Spleen (tissue), 11 donors: ENCODE measurements around the gene SHBG. TPM values are rescaled to one million over a fixed set of nuclear protein-coding genes. Genes with fewer than 3 reads are reported as not detected.
"Not testable (repeated sequence)": the region's sequence is repeated elsewhere in the genome, so short reads cannot be mapped to it uniquely, and the experiment has no call there.

ENCODE experiments used
- DNase-seq: peaks from one replicate; pipeline ENCODE4 v3.0.0-alpha.2; 2020
- H3K27ac ChIP-seq, 8 donors: fragments of 200-600 bp; sonication (generic) in 7 of 8; 1 replicate in 4 of 8; 2 replicates in 4 of 8; pipeline versions ENCODE4 v1.5.0 to v1.8.0; 2016 to 2021; ENCODE audit warnings: inconsistent platforms in 4 of 8, mild to moderate bottlenecking in 4 of 8, moderate library complexity in 1 of 8
- H3K27me3 ChIP-seq, 7 donors: fragments of 200-600 bp; sonication (generic) in 6 of 7; replicated peaks in 1 of 7; 1 replicate in 4 of 7; 2 replicates in 3 of 7; pipeline versions ENCODE4 v1.5.0 to v1.8.0; 2016 to 2021; ENCODE audit warnings: inconsistent platforms in 3 of 7, mild to moderate bottlenecking in 1 of 7
- H3K36me3 ChIP-seq, 6 donors: fragments of 200-600 bp; sonication (generic) in 5 of 6; 1 replicate in 4 of 6; 2 replicates in 2 of 6; pipeline versions ENCODE4 v1.5.0 to v1.8.0; 2016 to 2021; ENCODE audit warnings: inconsistent platforms in 2 of 6
- H3K4me1 ChIP-seq, 6 donors: fragments of 200-600 bp; sonication (generic) in 5 of 6; 1 replicate in 3 of 6; 2 replicates in 3 of 6; pipeline versions ENCODE4 v1.5.0 to v1.8.0; 2016 to 2021; ENCODE audit warnings: inconsistent platforms in 3 of 6
- H3K4me3 ChIP-seq, 8 donors: fragments of 200-600 bp; sonication (generic) in 7 of 8; 1 replicate in 4 of 8; 2 replicates in 4 of 8; pipeline versions ENCODE4 v1.5.0 to v1.8.0; 2016 to 2021; ENCODE audit warnings: inconsistent platforms in 4 of 8, mild to moderate bottlenecking in 4 of 8, moderate library complexity in 2 of 8
- H3K9me3 ChIP-seq, 8 donors: fragments of 200-600 bp; sonication (generic) in 7 of 8; 1 replicate in 4 of 8; 2 replicates in 4 of 8; pipeline versions ENCODE4 v1.5.0 to v1.8.0; 2016 to 2021; ENCODE audit warnings: inconsistent platforms in 4 of 8
- POLR2A ChIP-seq, 3 donors: fragments of 450-650 bp; IDR thresholded peaks; one replicate each; pipeline ENCODE4 v1.5.1; 2017; ENCODE audit warnings: antibody characterized with exemption in 3 of 3, mild to moderate bottlenecking in 1 of 3
- POLR2AphosphoS5 ChIP-seq, 3 donors: sonication (generic); formaldehyde crosslinking; IDR thresholded peaks; one replicate each; pipeline ENCODE4 v1.5.1; 2017; ENCODE audit warnings: antibody characterized with exemption in 3 of 3
- WGBS, 5 donors: extraction: QIAGEN DNeasy Blood & Tissue Kit in 3 of 5; methylation state at CpG; one replicate each; pipeline versions ENCODE4 v1.1.5 to v1.1.7; 2013 to 2018; 5-methylcytosine and 5-hydroxymethylcytosine counted together
- intact Hi-C: fragments of 100-400 bp; cut with DNase I; formaldehyde crosslinking; loops from one replicate; pipeline ENCODE4 v1.15.0; 2023; ENCODE audit warnings: low total_unique reads
- polyA plus RNA-seq, 3 donors: library from polyadenylated mRNA; stranded (reverse); fragments of 200-250 nt; gene quantifications; one replicate each; pipeline ENCODE4 v1.2.1, GENCODE V29; 2013
- total RNA-seq, 7 donors: library from RNA; depleted of rRNA in 3 of 7; stranded (reverse); fragments of >200 nt in 3 of 7; fragmentation: NEBNext Ultra II Directional in 4 of 7; extraction: Animal tissue kit (Norgen Biotek cat#: 25700) in 4 of 7; gene quantifications; one replicate each; pipeline versions ENCODE4 v1.1.0 to v1.2.1, GENCODE V29; 2016 to 2021
- TF ChIP-seq, protein P1 (sequence below), 11 experiments: fragments of 200-600 bp in 7 of 11; fragments of 450-650 bp in 4 of 11; sonication (generic) in 4 of 11; IDR thresholded peaks in 8 of 11; conservative IDR thresholded peaks in 3 of 11; 1 replicate in 7 of 11; 2 replicates in 4 of 11; pipeline versions ENCODE4 v1.4.0 to v1.8.0; 2016 to 2021; ENCODE audit warnings: antibody characterized with exemption in 11 of 11, inconsistent platforms in 4 of 11, mild to moderate bottlenecking in 1 of 11
- donor health status: healthy with polysubstance abuse.
- donor health status: DM: no; HTN: no; CAD: no; lungs with moderate emphysema.
- donor health status: DM: no; HTN: no; CAD: no.
- donor health status: Bipolar disorder and iron deficiency.
- donor health status: healthy.
- donor health status: DM: no; HTN: no; CAD: no.
- donor health status: DM: yes; HTN: yes; CAD: no.

SHBG gene
- total and polyA plus RNA-seq, 10 donors, result 0.27 to 1.9 (median 0.53) TPM; not detected in 2

DNA sequence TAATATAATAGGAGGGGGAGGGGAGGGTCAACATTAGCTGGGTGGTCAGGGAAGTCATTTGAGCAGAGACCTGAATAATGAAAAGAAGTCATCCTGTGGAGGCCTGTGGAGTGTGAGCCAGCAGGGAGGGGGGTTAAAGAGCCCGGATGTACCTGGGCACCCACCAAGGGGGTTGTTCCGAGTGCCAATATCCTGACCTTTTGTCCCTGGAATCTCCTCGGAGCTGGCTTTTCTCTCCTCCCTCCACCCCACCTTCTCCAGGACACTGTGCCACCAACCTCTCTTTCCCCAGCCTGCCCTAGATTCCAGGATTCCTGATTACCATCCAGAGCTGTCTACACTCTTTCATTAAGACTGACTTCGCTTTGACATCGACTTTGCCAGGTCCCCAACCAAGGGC lies 6.2 kb downstream of the SHBG start:
- Histone ChIP-seq H3K9me3 (no peaks in the 10 kb centered on the region), H3K36me3 (no peaks in the 10 kb centered on the region), H3K27me3 (peaks cover 0 to 9% (median 0%) of the 10 kb centered on the region in 7 donors), H3K27ac (no peak overlapping the region), H3K4me3 (no peak overlapping the region), H3K4me1 (peaks cover 0 to 7% (median 0%) of the 10 kb centered on the region in 6 donors)
- 69 to 83% (median 73%) methylated on average over 5 of the region's 5 CpGs for WGBS, 5 donors
- TF ChIP-seq, protein P1, sequence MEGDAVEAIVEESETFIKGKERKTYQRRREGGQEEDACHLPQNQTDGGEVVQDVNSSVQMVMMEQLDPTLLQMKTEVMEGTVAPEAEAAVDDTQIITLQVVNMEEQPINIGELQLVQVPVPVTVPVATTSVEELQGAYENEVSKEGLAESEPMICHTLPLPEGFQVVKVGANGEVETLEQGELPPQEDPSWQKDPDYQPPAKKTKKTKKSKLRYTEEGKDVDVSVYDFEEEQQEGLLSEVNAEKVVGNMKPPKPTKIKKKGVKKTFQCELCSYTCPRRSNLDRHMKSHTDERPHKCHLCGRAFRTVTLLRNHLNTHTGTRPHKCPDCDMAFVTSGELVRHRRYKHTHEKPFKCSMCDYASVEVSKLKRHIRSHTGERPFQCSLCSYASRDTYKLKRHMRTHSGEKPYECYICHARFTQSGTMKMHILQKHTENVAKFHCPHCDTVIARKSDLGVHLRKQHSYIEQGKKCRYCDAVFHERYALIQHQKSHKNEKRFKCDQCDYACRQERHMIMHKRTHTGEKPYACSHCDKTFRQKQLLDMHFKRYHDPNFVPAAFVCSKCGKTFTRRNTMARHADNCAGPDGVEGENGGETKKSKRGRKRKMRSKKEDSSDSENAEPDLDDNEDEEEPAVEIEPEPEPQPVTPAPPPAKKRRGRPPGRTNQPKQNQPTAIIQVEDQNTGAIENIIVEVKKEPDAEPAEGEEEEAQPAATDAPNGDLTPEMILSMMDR (IDR thresholded peaks at IDR 0.05 in 8 of 11, conservative IDR thresholded peaks at IDR 0.05 in 3 of 11), result no peak
- TF ChIP-seq POLR2A (IDR thresholded peaks at IDR 0.05), result no peak
- TF ChIP-seq POLR2AphosphoS5 (IDR thresholded peaks at IDR 0.05), result no peak
- DNase-seq, result no peak
- intact Hi-C loops, result no loop called here

DNA sequence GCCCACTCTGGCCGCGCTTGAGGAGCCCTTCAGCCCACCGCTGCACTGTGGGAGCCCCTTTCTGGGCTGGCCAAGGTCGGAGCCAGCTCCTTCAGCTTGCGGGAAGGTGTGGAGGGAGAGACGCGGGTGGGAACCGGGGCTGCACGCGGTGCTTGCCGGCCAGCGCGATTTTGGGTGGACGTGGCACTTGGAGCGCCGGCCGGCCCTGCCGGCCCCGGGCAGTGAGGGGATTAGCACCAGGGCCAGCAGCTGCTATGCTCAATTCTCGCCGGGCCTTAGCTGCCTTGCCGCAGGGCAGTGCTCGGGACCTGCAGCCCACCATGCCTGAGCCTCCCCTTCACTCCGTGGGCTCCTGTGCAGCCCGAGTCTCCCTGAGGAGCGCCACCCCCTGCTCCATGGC lies 10.8 kb downstream of the SHBG start:
- no peak for DNase-seq
- no peaks in the 10 kb centered on the region for H3K9me3 ChIP-seq
- peaks cover 0 to 10% (median 0%) of the 10 kb centered on the region in 6 donors for H3K4me1 ChIP-seq
- H3K4me3 ChIP-seq, result no peak overlapping the region
- no peak overlapping the region for H3K27ac ChIP-seq
- H3K27me3 ChIP-seq, result peaks cover 0 to 12% (median 0%) of the 10 kb centered on the region in 7 donors
- intact Hi-C loops, result no loop called here
- 80 to 98% (median 95%) methylated on average over 3 to 26 of the region's 26 CpGs for WGBS, 5 donors
- TF ChIP-seq, protein P1 (IDR thresholded peaks at IDR 0.05 in 8 of 11, conservative IDR thresholded peaks at IDR 0.05 in 3 of 11), result no peak
- no peak for TF ChIP-seq POLR2AphosphoS5 (IDR thresholded peaks at IDR 0.05)
- no peak for TF ChIP-seq POLR2A (IDR thresholded peaks at IDR 0.05)
- H3K36me3 ChIP-seq, result no peaks in the 10 kb centered on the region

DNA sequence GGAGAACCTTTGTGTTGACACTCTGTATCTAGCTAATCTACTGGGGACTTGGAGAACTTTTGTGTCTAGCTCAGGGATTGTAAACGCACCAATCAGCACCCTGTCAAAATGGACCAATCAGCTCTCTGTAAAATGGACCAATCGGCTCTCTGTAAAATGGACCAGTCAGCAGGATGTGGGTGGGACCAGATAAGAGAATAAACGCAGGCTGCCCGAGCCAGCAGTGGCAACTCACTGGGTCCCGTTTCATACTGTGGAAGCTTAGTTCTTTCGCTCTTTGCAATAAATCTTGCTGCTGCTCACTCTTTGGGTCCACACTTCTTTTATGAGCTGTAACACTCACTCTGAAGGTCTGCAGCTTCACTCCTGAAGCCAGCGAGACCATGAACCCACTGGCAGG lies 11.7 kb downstream of the SHBG start:
- H3K4me3 ChIP-seq, H3K36me3 ChIP-seq, H3K4me1 ChIP-seq, H3K27ac ChIP-seq, intact Hi-C loops, DNase-seq, H3K9me3 ChIP-seq: not testable (repeated sequence)
- H3K27me3 ChIP-seq, result peaks cover 0 to 12% (median 0%) of the 10 kb centered on the region in 7 donors
- WGBS, 5 donors, result 56 to 63% (median 60%) methylated on average over 7 of the region's 7 CpGs

DNA sequence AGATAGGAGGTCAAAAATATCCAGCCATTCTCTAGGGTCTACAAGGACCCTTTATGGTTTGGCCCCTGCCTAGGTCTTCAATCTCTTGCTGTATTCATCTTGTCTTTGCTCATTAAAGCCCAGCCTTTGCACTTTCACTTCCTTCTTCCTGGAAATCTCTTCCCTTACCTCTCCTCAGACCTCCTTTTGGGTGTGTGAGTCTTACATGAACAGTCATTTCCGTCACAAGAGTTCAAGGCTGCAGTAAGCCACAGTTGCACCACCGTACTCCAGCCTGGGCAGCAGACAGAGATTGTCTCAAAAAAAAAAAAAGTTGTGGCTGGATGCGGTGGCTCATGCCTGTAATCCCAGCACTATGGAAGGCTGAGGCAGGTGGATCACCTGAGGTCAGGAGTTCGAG lies 14.8 kb downstream of the SHBG start:
- H3K4me3 ChIP-seq, result no peak overlapping the region
- TF ChIP-seq POLR2AphosphoS5 (IDR thresholded peaks at IDR 0.05) (no peak), POLR2A (IDR thresholded peaks at IDR 0.05) (no peak)
- TF ChIP-seq, protein P1 (IDR thresholded peaks at IDR 0.05 in 8 of 11, conservative IDR thresholded peaks at IDR 0.05 in 3 of 11), result no peak
- peaks cover 0 to 12% (median 0%) of the 10 kb centered on the region in 6 donors for H3K4me1 ChIP-seq
- intact Hi-C loops, result no loop called here
- WGBS, 5 donors, result 59 to 70% (median 65%) methylated on average over 4 of the region's 4 CpGs
- DNase-seq, result no peak
- no peaks in the 10 kb centered on the region for H3K36me3 ChIP-seq
- peaks cover 0 to 40% (median 6%) of the 10 kb centered on the region in 7 donors for H3K27me3 ChIP-seq
- H3K27ac ChIP-seq, result peak overlapping the region in 1 of 8 donors; percentile 26
- H3K9me3 ChIP-seq, result no peaks in the 10 kb centered on the region

DNA sequence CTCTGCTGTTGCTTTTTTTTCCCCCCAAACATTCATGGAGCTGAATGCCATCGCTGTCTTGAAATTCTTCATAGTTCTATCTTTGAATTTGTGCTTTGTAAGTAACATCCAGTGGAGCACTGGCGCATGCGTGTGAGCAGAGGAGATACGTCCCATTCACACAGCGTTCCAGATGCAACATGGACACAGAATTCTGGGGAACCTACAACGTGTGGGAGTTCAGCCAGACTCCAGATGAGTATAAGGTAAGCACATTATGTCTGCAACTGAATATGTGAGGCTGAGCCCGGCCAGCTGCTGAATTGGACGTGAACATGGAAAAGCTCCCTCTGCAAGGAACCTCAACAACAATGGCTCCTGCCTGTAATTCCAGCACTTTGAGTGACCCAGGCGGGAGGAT lies 16.5 kb downstream of the SHBG start:
- Histone ChIP-seq H3K4me1 (peaks cover 8 to 29% (median 16%) of the 10 kb centered on the region in 6 donors), H3K27ac (no peak overlapping the region), H3K9me3 (no peaks in the 10 kb centered on the region), H3K4me3 (no peak overlapping the region), H3K27me3 (peaks cover 0 to 57% (median 22%) of the 10 kb centered on the region in 7 donors), H3K36me3 (no peaks in the 10 kb centered on the region)
- TF ChIP-seq, protein P1 (IDR thresholded peaks at IDR 0.05 in 8 of 11, conservative IDR thresholded peaks at IDR 0.05 in 3 of 11), result no peak
- TF ChIP-seq POLR2AphosphoS5 (IDR thresholded peaks at IDR 0.05) (no peak), POLR2A (IDR thresholded peaks at IDR 0.05) (no peak)
- 79 to 93% (median 88%) methylated on average over 8 to 9 of the region's 9 CpGs for WGBS, 5 donors
- intact Hi-C loops, result no loop called here
- DNase-seq, result no peak
